ENCODE results near the gene CWC22. TPM values are rescaled to one million over a fixed set of nuclear protein-coding genes. Genes with fewer than 3 reads are reported as not detected.

The CWC22 gene
- 10.1 and 10.6 TPM in 2 replicates for total RNA-seq

DNA sequence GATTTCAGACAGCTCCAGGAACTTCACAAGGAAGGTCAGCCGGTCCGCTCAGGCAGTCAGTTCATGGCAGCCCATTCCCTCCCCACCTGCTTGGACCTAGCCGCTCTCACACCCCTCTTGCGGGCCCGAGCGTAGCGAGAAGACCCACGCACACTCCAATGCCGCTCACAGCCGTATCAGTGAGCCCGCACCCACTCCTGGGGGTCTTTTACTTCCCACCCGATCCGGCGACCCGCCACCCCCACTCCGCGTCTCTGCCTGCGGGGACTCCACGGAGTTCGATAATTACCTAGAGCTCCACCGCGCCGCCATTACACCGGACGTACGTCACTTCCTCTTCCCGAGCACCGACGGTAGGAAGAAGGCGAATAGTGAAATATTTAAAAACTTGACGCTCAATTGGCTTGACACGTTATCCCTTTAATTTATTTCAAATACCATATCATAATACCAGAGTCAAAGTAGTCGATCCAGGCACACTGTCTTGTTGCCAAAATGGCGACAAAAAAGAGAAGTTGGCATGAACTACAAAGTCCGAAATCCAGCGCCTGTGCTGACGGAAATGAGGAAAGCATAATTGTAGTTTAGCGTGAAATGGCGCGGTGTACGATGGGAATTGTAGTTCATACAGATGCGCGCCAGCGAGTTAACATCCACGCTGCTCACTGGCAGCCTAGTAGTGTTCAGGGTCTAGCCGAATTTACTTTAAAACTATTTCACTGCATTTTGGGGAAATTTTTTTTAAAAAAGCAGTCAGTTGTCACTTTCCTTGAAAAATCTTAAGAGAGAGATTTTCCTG is at the start of gene CWC22:
Gene CWC22, minus strand, starts transcription at position 517 of the 799 bp plus-strand sequence. CDS start 13,956 bp downstream, outside the sequence.

Other genes starting within 250 kb of the CWC22 start
- gene ZNF385B, start 145.7 kb downstream of the CWC22 start, total RNA-seq = not detected in 2 replicates